K562 (cell line): ENCODE measurements around the gene LTB4R2. TPM values are rescaled to one million over a fixed set of nuclear protein-coding genes. Genes with fewer than 3 reads are reported as not detected.

ENCODE experiments used
- ATAC-seq: fragments of 200-7000 bp; cut with Tn5 transposase; 3 replicates; pipeline ENCODE4 v1.9.1; 2020; ENCODE audit warnings: moderate library complexity
- BruUV-seq: library from RNA; stranded (reverse); fragments of 400-500 nt; replicated peaks from 2 replicates; lab custom pipeline; 2021; lab: Mats Ljungman, UMichigan
- CTCF ChIA-PET: fragments of 300-600 bp; formaldehyde crosslinking; extraction: SDS; loops from one replicate; lab custom pipeline; 2021; ENCODE audit warnings: low intra/inter-chr PET ratio; lab: Yijun Ruan, JAX
- POLR2A ChIA-PET: fragments of 300-600, 350-650 bp; sonication (Branson Sonifier 250); formaldehyde crosslinking; extraction: SDS; loops from one replicate; lab custom pipeline; 2021; ENCODE audit warnings: antibody characterized with exemption, inconsistent platforms; lab: Yijun Ruan, JAX
- DNase-seq, 4 experiments: peaks; one replicate each; pipeline versions ENCODE4 v3.0.0 to v3.0.0-alpha.2; 2011 to 2018; ENCODE audit warnings: low spot score in 3 of 4, mixed read lengths in 3 of 4; ENCODE audit errors: extremely low read depth in 1 of 4
- FAIRE-seq: peaks from 2 replicates; lab custom pipeline; 2011; peaks lifted over from hg19 to GRCh38; lab: Jason Lieb, UNC
- H2AFZ ChIP-seq: 2 replicates; pipeline ENCODE4 v1.6.0; 2011; ENCODE audit warnings: low read depth, low read length, control low read depth, inconsistent platforms
- H3K27ac ChIP-seq: fragments of 200-600 bp; 3 replicates; pipeline ENCODE4 v1.8.0; 2011; ENCODE audit warnings: low read depth, mild to moderate bottlenecking, control low read depth, inconsistent platforms, low read length, moderate library complexity, mixed read lengths; ENCODE audit errors: extremely low read depth
- H3K27me3 ChIP-seq, 2 experiments: fragments of 300-600 bp in 1 of 2; 2 replicates in 1 of 2; 3 replicates in 1 of 2; pipeline versions ENCODE4 v1.6.0 to v1.8.0; 2011; ENCODE audit warnings: inconsistent platforms in 2 of 2, low read length in 2 of 2, mild to moderate bottlenecking in 1 of 2, mixed read lengths in 1 of 2, moderate library complexity in 1 of 2; ENCODE audit not compliant: control insufficient read depth in 2 of 2, insufficient read depth in 2 of 2
- H3K36me3 ChIP-seq: fragments of 300-600 bp; 3 replicates; pipeline ENCODE4 v1.8.0; 2011; ENCODE audit warnings: mild to moderate bottlenecking, low read length, inconsistent platforms; ENCODE audit not compliant: control insufficient read depth, insufficient read depth
- H3K4me1 ChIP-seq, 2 experiments: fragments of 200-600 bp in 1 of 2; replicated peaks in 1 of 2; 2 replicates in 1 of 2; 3 replicates in 1 of 2; pipeline versions ENCODE4 v1.5.1 to v1.8.0; 2011; ENCODE audit warnings: inconsistent platforms in 2 of 2, low read length in 2 of 2, mild to moderate bottlenecking in 1 of 2, mixed read lengths in 1 of 2, moderate library complexity in 1 of 2; ENCODE audit not compliant: control insufficient read depth in 2 of 2, insufficient read depth in 2 of 2
- H3K4me2 ChIP-seq: 2 replicates; pipeline ENCODE4 v1.6.1; 2011; ENCODE audit warnings: low read length, control low read depth, inconsistent platforms, mixed read lengths; ENCODE audit not compliant: insufficient read depth
- H3K4me3 ChIP-seq: fragments of 200-600 bp; sonication (generic), shearing (Covaris generic); 2 replicates; pipeline ENCODE4 v1.5.1; 2016; ENCODE audit warnings: control low read depth, inconsistent platforms
- H3K79me2 ChIP-seq: fragments of 200-600 bp; 3 replicates; pipeline ENCODE4 v1.8.0; 2011; ENCODE audit warnings: low read length, inconsistent platforms; ENCODE audit not compliant: control insufficient read depth, insufficient read depth
- H3K9ac ChIP-seq, 2 experiments: 2 replicates each; pipeline versions ENCODE4 v1.6.0 to v1.6.1; 2011; ENCODE audit warnings: low read depth in 2 of 2, low read length in 2 of 2, control low read depth in 1 of 2, inconsistent platforms in 1 of 2, mild to moderate bottlenecking in 1 of 2, mixed read lengths in 1 of 2; ENCODE audit not compliant: insufficient read depth in 1 of 2
- H3K9me1 ChIP-seq: one replicate; pipeline ENCODE4 v1.6.0; 2011; ENCODE audit warnings: inconsistent platforms, mild to moderate bottlenecking, low read length, moderate library complexity; ENCODE audit not compliant: control insufficient read depth, insufficient read depth
- H3K9me3 ChIP-seq: replicated peaks from 2 replicates; pipeline ENCODE4 v1.5.1; 2011; ENCODE audit warnings: low read depth, low read length, inconsistent platforms; ENCODE audit not compliant: control insufficient read depth, insufficient read depth
- H4K20me1 ChIP-seq: replicated peaks from 2 replicates; pipeline ENCODE4 v1.6.1; 2011; ENCODE audit warnings: low read length, inconsistent platforms, mixed read lengths; ENCODE audit not compliant: control insufficient read depth, insufficient read depth
- ARID4B ChIP-seq: sonication (generic); formaldehyde crosslinking; IDR thresholded peaks from 2 replicates; pipeline ENCODE4 v1.8.0; 2022; ENCODE audit warnings: mild to moderate bottlenecking, missing genetic modification reagents
- BDP1 ChIP-seq: IDR thresholded peaks from 3 replicates; pipeline ENCODE4 v1.6.1; 2011; ENCODE audit not compliant: insufficient read length, insufficient read depth
- CSDE1 ChIP-seq, 2 experiments: fragments of 450-650 bp; IDR thresholded peaks; 2 replicates each; pipeline ENCODE4 v1.6.1; 2016; ENCODE audit warnings: mild to moderate bottlenecking in 1 of 2
- FOXP1 ChIP-seq: sonication (generic); formaldehyde crosslinking; IDR thresholded peaks from 2 replicates; pipeline ENCODE4 v1.8.0; 2022; ENCODE audit warnings: mild to moderate bottlenecking, missing genetic modification reagents
- HLTF ChIP-seq: fragments of 450-650 bp; IDR thresholded peaks from 2 replicates; pipeline ENCODE4 v1.6.1; 2016
- HNRNPUL1 ChIP-seq: fragments of 200-400 bp; formaldehyde crosslinking; IDR thresholded peaks from 2 replicates; pipeline ENCODE4 v1.6.1; 2017; ENCODE audit warnings: low read length
- ID3 ChIP-seq, 2 experiments: fragments of 250-450 bp in 1 of 2; fragments of 450-650 bp in 1 of 2; sonication (Bioruptor Pico) in 1 of 2; IDR thresholded peaks; 2 replicates each; pipeline versions ENCODE4 v1.6.1 to v1.8.0; 2016 to 2021; ENCODE audit warnings: mild to moderate bottlenecking in 2 of 2, moderate library complexity in 2 of 2, missing compliant biosample characterization in 1 of 2, missing genetic modification characterization in 1 of 2
- RBM39 ChIP-seq: fragments of 200-400 bp; formaldehyde crosslinking; optimal IDR thresholded peaks from 2 replicates; pipeline ENCODE3; 2018; ENCODE audit warnings: low read depth, low read length
- TRIM24 ChIP-seq, 2 experiments: fragments of 450-650 bp; IDR thresholded peaks; 2 replicates each; pipeline ENCODE4 v1.6.1; 2016
- WGBS: fragments of 100-300 bp; shearing (Covaris generic); methylation state at CpG from one replicate; pipeline ENCODE4 v1.1.6; 2016; ENCODE audit warnings: low coverage, mixed read lengths; ENCODE audit not compliant: insufficient coverage; ENCODE audit errors: missing lambda C conversion rate; 5-methylcytosine and 5-hydroxymethylcytosine counted together
- in situ Hi-C: fragments of 300-500 bp; cut with MboI; formaldehyde crosslinking; loops from 4 replicates; pipeline ENCODE4 v1.15.0; 2018; ENCODE audit warnings: inconsistent platforms, mixed read lengths
- intact Hi-C: fragments of 100-400 bp; cut with micrococcal nuclease; formaldehyde crosslinking; loops from 2 replicates; pipeline ENCODE4 v1.14.2; 2022
- polyA plus RNA-seq, 8 experiments: library from polyadenylated mRNA; depleted of rRNA in 4 of 8; stranded (reverse) in 5 of 8; unstranded in 3 of 8; fragments of >200 nt; fragmentation: Nextera tagmentation in 2 of 8; fragmentation: Illumina TruSeq in 1 of 8; extraction: Ambion mirVana in 2 of 8; extraction: Trizol in 1 of 8; gene quantifications; 2 replicates each; pipeline versions ENCODE4 v1.2.1 to v1.2.3, GENCODE V29; 2011 to 2014; ENCODE audit warnings: inconsistent platforms in 1 of 8, missing spikeins in 1 of 8
- total RNA-seq, 7 experiments: library from RNA; depleted of rRNA in 6 of 7; stranded (reverse); fragments of >200 nt in 6 of 7; fragmentation: Illumina TruSeq in 2 of 7; extraction: Trizol in 2 of 7; gene quantifications; 2 replicates each; pipeline versions ENCODE4 v1.2.1 to v1.2.3, GENCODE V29; 2011 to 2021; ENCODE audit warnings: low replicate concordance in 1 of 7

LTB4R2 gene
- total and polyA plus RNA-seq, 9 of the 15 experiments (the other 6 are each of a cell fraction or from before 2014, with no cell fraction given): 0.03 to 11.6 (median 2.8) TPM; not detected in 1

- in situ Hi-C loops (no loop called here), intact Hi-C loops (no loop called here)
- no peak for FAIRE-seq
- no peak for ATAC-seq
- Histone ChIP-seq H3K27ac (no peak overlapping the region), H3K36me3 (peaks cover 10% of the 10 kb centered on the region; the same call in 1 of the 3 replicates), H3K9me1 (no peaks in the 10 kb centered on the region), H3K27me3 (no peaks in the 10 kb centered on the region), H2AFZ (no peak overlapping the region), H4K20me1 (no peaks in the 10 kb centered on the region), H3K9ac (peak overlapping the region in 1 of 2 experiments; percentile 40; a peak in 1 of 4 replicates), H3K4me1 (peaks cover 20 to 30% of the 10 kb centered on the region in 2 experiments), H3K79me2 (no peaks in the 10 kb centered on the region), H3K9me3 (no peaks in the 10 kb centered on the region), H3K4me3 (no peak overlapping the region), H3K4me2 (no peak overlapping the region)
- no peak for TF ChIP-seq BDP1
- no peak for TF ChIP-seq RBM39
- TF ChIP-seq TRIM24 (IDR thresholded peaks at IDR 0.05): no peak
- TF ChIP-seq CSDE1 (IDR thresholded peaks at IDR 0.05): no peak
- no peak for TF ChIP-seq ID3 (CRISPR knock-in tag; IDR thresholded peaks at IDR 0.05)
- TF ChIP-seq ID3 (tag; IDR thresholded peaks at IDR 0.05): no peak
- no peak for TF ChIP-seq HLTF
- TF ChIP-seq ARID4B: no peak
- no peak for TF ChIP-seq FOXP1 (CRISPR knock-in tag)
- no peak for TF ChIP-seq HNRNPUL1
- CTCF ChIA-PET: no interaction called here
- WGBS: 74% methylated on average over 4 of the region's 5 CpGs
- POLR2A ChIA-PET: interaction anchor here (0.7 kb wide), 1 partner anchor 10 kb away, joined by 5 read pairs; no protein-coding TSS in a partner anchor
- no peak for DNase-seq
- BruUV-seq: TSS peak; percentile 15
These were observed 4.6 kb downstream of the LTB4R2 start for GRCh38 chr14:24314377-24315193.
